Fibroblast of villous mesenchyme (primary cell): ENCODE measurements around the gene SHC2. TPM values are rescaled to one million over a fixed set of nuclear protein-coding genes. Genes with fewer than 3 reads are reported as not detected.
"Not testable (repeated sequence)": the region's sequence is repeated elsewhere in the genome, so short reads cannot be mapped to it uniquely, and the experiment has no call there.

ENCODE experiments used
- DNase-seq: peaks from one replicate; pipeline ENCODE4 v3.0.0-alpha.2; 2010; ENCODE audit warnings: low read depth
- H3K4me3 ChIP-seq: 2 replicates; pipeline ENCODE4 v1.5.1; 2011; ENCODE audit warnings: low read depth, mild to moderate bottlenecking, low read length
- total RNA-seq: library from RNA; depleted of rRNA; stranded (reverse); fragments of >200 nt; gene quantifications from 2 replicates; pipeline ENCODE4 v1.2.3, GENCODE V29; 2012
- TF ChIP-seq, protein P1 (sequence below): IDR thresholded peaks from 2 replicates; pipeline ENCODE4 v1.5.1; 2012; ENCODE audit warnings: low read depth, mild to moderate bottlenecking, low read length; ENCODE audit not compliant: insufficient read depth

The SHC2 gene
- total RNA-seq, 1 donor, result 0.43 TPM

DNA sequence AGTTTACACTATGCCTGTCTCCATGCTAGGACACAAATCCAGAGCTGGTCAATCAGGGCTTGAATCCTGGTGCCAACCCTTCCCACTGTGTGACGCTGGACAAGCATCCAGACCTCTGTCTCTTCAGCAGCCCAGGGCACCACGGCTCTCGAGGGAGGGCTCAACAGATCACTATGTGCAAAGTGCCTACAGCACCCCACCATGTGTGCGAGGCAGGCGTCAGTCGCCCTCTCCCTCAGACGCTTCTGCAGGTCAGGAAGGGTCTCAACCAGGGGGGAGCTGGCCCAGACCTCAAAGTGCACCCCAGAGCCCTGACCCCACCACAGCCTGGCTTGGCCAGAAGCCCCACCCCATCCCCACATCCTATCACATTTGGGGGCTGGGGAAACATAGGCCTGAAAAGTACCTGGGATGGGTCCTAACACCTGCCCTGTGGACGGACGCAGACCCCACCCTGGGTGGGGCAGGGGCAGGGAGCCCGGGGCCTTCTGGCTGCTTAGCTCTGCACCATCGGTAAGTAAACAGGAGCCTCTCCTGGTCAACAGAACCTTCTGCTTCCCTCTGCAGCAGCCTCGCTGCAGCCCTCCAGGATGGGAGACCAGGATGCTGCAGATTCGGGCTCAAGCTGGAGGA, 49.0 kb downstream of the SHC2 start:
- H3K4me3 ChIP-seq, result no peak overlapping the region
- DNase-seq, result no peak
- TF ChIP-seq, protein P1, sequence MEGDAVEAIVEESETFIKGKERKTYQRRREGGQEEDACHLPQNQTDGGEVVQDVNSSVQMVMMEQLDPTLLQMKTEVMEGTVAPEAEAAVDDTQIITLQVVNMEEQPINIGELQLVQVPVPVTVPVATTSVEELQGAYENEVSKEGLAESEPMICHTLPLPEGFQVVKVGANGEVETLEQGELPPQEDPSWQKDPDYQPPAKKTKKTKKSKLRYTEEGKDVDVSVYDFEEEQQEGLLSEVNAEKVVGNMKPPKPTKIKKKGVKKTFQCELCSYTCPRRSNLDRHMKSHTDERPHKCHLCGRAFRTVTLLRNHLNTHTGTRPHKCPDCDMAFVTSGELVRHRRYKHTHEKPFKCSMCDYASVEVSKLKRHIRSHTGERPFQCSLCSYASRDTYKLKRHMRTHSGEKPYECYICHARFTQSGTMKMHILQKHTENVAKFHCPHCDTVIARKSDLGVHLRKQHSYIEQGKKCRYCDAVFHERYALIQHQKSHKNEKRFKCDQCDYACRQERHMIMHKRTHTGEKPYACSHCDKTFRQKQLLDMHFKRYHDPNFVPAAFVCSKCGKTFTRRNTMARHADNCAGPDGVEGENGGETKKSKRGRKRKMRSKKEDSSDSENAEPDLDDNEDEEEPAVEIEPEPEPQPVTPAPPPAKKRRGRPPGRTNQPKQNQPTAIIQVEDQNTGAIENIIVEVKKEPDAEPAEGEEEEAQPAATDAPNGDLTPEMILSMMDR, result no peak

GRCh38 chr19:411121-411722, 49.6 kb downstream of the SHC2 start:
- not testable (repeated sequence) for H3K4me3 ChIP-seq, DNase-seq

GRCh38 chr19:410243-410781, 50.5 kb downstream of the SHC2 start:
- TF ChIP-seq, protein P1, result no peak
- no peak for DNase-seq

DNA sequence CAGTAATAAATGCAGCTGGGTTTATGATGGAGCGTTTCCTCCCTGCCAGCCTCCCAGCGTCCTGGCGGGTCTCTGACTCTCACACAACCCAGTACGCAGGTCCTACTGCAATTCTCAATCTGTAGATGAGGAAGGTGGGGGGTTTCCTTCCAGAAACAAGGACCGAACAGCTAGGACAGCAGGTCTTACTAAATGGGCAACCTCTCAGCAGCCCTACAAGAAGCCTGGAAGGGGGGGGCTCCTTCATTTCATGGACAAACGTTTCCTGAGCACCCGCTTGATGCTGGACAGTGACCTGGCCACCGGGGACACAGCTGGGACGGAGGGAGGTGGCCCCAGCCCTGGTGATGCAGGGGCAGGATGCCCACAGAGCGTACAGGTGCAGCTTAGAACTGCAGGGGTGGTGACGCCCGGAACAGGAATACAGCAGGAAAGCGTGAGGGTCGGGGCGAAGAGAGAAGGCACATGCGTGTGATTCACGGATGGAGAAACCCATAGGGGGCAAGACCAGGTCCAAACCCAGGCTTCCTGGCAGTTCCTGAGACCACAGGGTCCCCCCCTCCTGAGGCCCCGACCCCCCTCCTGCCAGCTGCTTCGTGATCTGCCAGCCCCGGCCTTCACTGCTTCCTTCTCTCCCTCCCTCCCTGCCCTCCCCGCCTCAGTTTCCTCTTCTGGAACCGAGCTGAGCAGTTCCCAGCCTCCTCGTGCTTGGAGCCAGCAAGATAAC, 51.2 kb downstream of the SHC2 start:
- DNase-seq, result no peak
- TF ChIP-seq, protein P1, result no peak

More at GRCh38 chr19:410243-410781, 50.5 kb downstream of the SHC2 start:
- no peak overlapping the region for H3K4me3 ChIP-seq

DNA sequence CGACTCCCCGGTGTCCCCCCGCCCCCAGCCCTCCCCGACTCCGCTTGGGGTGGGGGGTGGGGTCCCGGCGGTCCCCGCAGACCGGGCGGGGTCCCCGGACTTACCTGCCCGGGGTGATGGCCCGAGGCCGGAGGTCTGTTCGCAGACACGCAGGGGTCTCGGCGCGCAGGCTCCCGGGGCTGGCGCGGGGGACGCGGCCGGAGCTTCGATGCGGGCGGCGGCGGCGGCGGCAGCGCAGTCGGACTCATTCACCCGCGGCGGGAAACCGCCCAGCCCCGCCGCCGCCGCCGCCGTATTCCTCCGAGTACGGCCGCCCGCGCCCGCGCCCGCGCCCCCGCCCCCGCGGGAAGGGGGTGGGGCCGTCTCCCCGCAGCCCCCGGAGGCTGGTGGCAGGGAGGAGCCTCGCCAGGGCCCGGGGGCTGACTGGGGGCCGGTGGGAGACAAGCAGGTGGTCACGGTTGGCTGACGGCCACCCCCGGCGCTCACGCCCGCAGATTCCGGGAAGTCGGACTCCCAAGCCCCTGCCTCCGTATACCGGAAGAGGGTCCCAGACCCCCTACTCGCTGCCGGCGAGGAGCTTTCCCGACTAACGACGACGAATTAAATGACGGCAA, 51.8 kb downstream of the SHC2 start, which contains the start of gene C2CD4C:
TSS of gene C2CD4C (minus strand) at position 246 of the 614 bp plus-strand sequence. CDS start 786 bp downstream, outside the sequence.
- H3K4me3 ChIP-seq, result peak within 1 kb of the TSS; percentile 25
- TF ChIP-seq, protein P1, result no peak
- no peak for DNase-seq

More for the DNA sequence above, 51.2 kb downstream of the SHC2 start:
- no peak overlapping the region for H3K4me3 ChIP-seq

- TF ChIP-seq, protein P1, result no peak
- no peak for DNase-seq
- peak overlapping the region; percentile 25 for H3K4me3 ChIP-seq
Observed at GRCh38 chr19:408441-408901, 52.4 kb downstream of the SHC2 start.
